ENCODE data around the gene CEBPE. TPM values are rescaled to one million over a fixed set of nuclear protein-coding genes. Genes with fewer than 3 reads are reported as not detected.
A peak's percentile ranks its signal among the peaks of the same experiment; 100 is the strongest.

Gene CEBPE
- total and polyA plus RNA-seq, 2 experiments from 2014 or later: not detected

- H3K9ac ChIP-seq: no peak overlapping the region
- no peaks in the 10 kb centered on the region for H3K36me3 ChIP-seq (ENCODE audit: low read depth)
- in situ Hi-C loops (cut with MboI): no loop called here
Measured at GRCh38 chr14:23125011-23125410, 6.0 kb upstream of the CEBPE start.

GRCh38 chr14:23124337-23124954 lies 5.4 kb upstream of the CEBPE start:
- no peak overlapping the region for H3K9ac ChIP-seq
- no peak for DNase-seq
- H3K4me1 ChIP-seq (ENCODE audit: insufficient read depth): peaks cover 30% of the 10 kb centered on the region
- no peak overlapping the region for H2AFZ ChIP-seq
- no peaks in the 10 kb centered on the region for H3K79me2 ChIP-seq (ENCODE audit: insufficient read depth)
- H3F3A ChIP-seq (ENCODE audit: insufficient read depth): peaks cover 22% of the 10 kb centered on the region
- H3K27ac ChIP-seq: peak overlapping the region; percentile 16; the same call in 1 of the 2 replicates
- H3K9me2 ChIP-seq (ENCODE audit: insufficient read depth): no peaks in the 10 kb centered on the region
- H4K20me1 ChIP-seq (ENCODE audit: insufficient read depth): no peaks in the 10 kb centered on the region
- WGBS, 2 experiments (ENCODE audit: low coverage in 1 of 2, low lambda C conversion rate in 2 of 2, missing lambda C conversion rate in 2 of 2): 76 to 77% methylated on average over 13 of the region's 13 CpGs
- no peak overlapping the region for H3K4me2 ChIP-seq (ENCODE audit: unreplicated experiment)
- H3K27me3 ChIP-seq (replicated peaks; ENCODE audit: insufficient read depth): no peaks in the 10 kb centered on the region
- H3K4me3 ChIP-seq: no peak overlapping the region
- no peak for TF ChIP-seq EZH2 (IDR thresholded peaks at IDR 0.05; ENCODE audit: insufficient read depth, poor library complexity, severe bottlenecking)
- no peak for TF ChIP-seq EZH2phosphoT487 (IDR thresholded peaks at IDR 0.05; ENCODE audit: insufficient read depth, low read depth)
- no peaks in the 10 kb centered on the region for H3K9me3 ChIP-seq (ENCODE audit: low read depth)
- in situ Hi-C loops (cut with MboI): no loop called here
- H3K36me3 ChIP-seq (ENCODE audit: low read depth): no peaks in the 10 kb centered on the region

More at GRCh38 chr14:23125011-23125410, 6.0 kb upstream of the CEBPE start:
- TF ChIP-seq EZH2phosphoT487 (IDR thresholded peaks at IDR 0.05; ENCODE audit: insufficient read depth, low read depth) (no peak), EZH2 (IDR thresholded peaks at IDR 0.05; ENCODE audit: insufficient read depth, poor library complexity, severe bottlenecking) (no peak)
- Histone ChIP-seq H3K27ac (peak overlapping the region; percentile 16; the same call in 1 of the 2 replicates), H3K27me3 (replicated peaks; ENCODE audit: insufficient read depth) (no peaks in the 10 kb centered on the region), H3K4me1 (ENCODE audit: insufficient read depth) (peaks cover 30% of the 10 kb centered on the region), H3K9me3 (ENCODE audit: low read depth) (no peaks in the 10 kb centered on the region), H3K4me3 (no peak overlapping the region), H3K9me2 (ENCODE audit: insufficient read depth) (no peaks in the 10 kb centered on the region), H2AFZ (no peak overlapping the region), H3F3A (ENCODE audit: insufficient read depth) (peaks cover 22% of the 10 kb centered on the region), H3K79me2 (ENCODE audit: insufficient read depth) (no peaks in the 10 kb centered on the region), H3K4me2 (ENCODE audit: unreplicated experiment) (peak overlapping the region; percentile 40), H4K20me1 (ENCODE audit: insufficient read depth) (no peaks in the 10 kb centered on the region)
- DNase-seq: peak; percentile 59
- WGBS, 2 experiments (ENCODE audit: low coverage in 1 of 2, low lambda C conversion rate in 2 of 2, missing lambda C conversion rate in 2 of 2): 15 to 19% methylated on average over 3 of the region's 3 CpGs

DNA sequence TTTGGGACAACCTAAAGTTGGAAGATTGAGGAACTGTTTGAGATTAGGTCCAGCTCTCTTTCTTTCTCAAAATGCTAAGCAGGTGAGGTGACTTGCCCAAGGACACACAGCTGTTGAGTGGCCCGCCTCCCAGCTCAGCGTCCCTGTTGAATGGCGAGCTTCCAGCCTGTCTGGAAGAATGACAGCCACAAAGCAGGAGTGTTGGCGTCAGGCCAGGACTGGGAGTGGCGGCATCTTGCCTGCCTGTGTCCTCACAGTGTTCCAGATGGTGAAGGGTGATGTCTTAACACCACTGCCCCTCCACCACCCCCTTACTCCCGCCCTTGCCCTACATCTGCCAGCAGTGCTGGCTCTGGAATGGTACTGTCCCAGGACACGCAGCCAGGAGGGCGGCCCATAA lies 4.4 kb upstream of the CEBPE start:
- H2AFZ ChIP-seq: no peak overlapping the region
- no peak overlapping the region for H3K4me3 ChIP-seq
- H3K9me3 ChIP-seq (ENCODE audit: low read depth): no peaks in the 10 kb centered on the region
- no peak overlapping the region for H3K9ac ChIP-seq
- H3K4me1 ChIP-seq (ENCODE audit: insufficient read depth): peaks cover 30% of the 10 kb centered on the region
- H3K27me3 ChIP-seq (replicated peaks; ENCODE audit: insufficient read depth): no peaks in the 10 kb centered on the region
- H3F3A ChIP-seq (ENCODE audit: insufficient read depth): peaks cover 22% of the 10 kb centered on the region
- H3K36me3 ChIP-seq (ENCODE audit: low read depth): no peaks in the 10 kb centered on the region
- H3K9me2 ChIP-seq (ENCODE audit: insufficient read depth): no peaks in the 10 kb centered on the region
- DNase-seq: no peak
- no peak overlapping the region for H3K4me2 ChIP-seq (ENCODE audit: unreplicated experiment)
- in situ Hi-C loops (cut with MboI): no loop called here
- H3K27ac ChIP-seq: no peak overlapping the region
- whole genome bisulfite sequencing, 2 experiments (ENCODE audit: low coverage in 1 of 2, low lambda C conversion rate in 2 of 2, missing lambda C conversion rate in 2 of 2): 43 to 44% methylated on average over 7 to 8 of the region's 8 CpGs
- H3K79me2 ChIP-seq (ENCODE audit: insufficient read depth): no peaks in the 10 kb centered on the region
- no peaks in the 10 kb centered on the region for H4K20me1 ChIP-seq (ENCODE audit: insufficient read depth)
- TF ChIP-seq EZH2 (IDR thresholded peaks at IDR 0.05; ENCODE audit: insufficient read depth, poor library complexity, severe bottlenecking) (no peak), EZH2phosphoT487 (IDR thresholded peaks at IDR 0.05; ENCODE audit: insufficient read depth, low read depth) (no peak)

DNA sequence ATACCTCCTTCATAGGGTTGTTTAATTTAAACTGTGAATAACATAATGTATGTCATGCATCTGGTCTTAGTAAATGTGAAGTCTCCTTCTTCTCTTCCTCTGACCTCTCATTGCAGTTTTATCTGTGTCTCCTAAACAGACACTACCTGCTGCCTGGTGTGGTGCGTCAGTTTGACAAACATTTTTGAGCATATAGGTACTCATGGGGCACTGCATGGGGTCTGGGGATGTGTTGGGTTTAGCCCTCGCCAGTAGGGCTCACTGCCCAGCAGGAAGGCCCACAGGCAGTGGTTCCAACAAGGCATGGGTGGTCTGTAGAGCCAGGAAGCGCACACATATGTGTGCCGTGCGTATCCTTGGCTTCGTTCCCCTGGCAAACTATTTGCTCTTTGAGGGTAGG lies 3.0 kb upstream of the CEBPE start:
- TF ChIP-seq EZH2phosphoT487 (IDR thresholded peaks at IDR 0.05; ENCODE audit: insufficient read depth, low read depth) (no peak), EZH2 (IDR thresholded peaks at IDR 0.05; ENCODE audit: insufficient read depth, poor library complexity, severe bottlenecking) (no peak)
- Histone ChIP-seq H3K4me3 (no peak overlapping the region), H3K9ac (0 out of 2 replicates have a peak overlapping the region, but pooled peaks have one; percentile 46), H3K36me3 (ENCODE audit: low read depth) (no peaks in the 10 kb centered on the region), H3F3A (ENCODE audit: insufficient read depth) (peaks cover 22% of the 10 kb centered on the region), H3K27ac (peak overlapping the region; percentile 63), H3K27me3 (replicated peaks; ENCODE audit: insufficient read depth) (no peaks in the 10 kb centered on the region), H3K4me1 (ENCODE audit: insufficient read depth) (peaks cover 30% of the 10 kb centered on the region), H2AFZ (no peak overlapping the region), H3K79me2 (ENCODE audit: insufficient read depth) (no peaks in the 10 kb centered on the region), H3K9me2 (ENCODE audit: insufficient read depth) (no peaks in the 10 kb centered on the region), H3K4me2 (ENCODE audit: unreplicated experiment) (no peak overlapping the region), H3K9me3 (ENCODE audit: low read depth) (no peaks in the 10 kb centered on the region), H4K20me1 (ENCODE audit: insufficient read depth) (no peaks in the 10 kb centered on the region)
- in situ Hi-C loops (cut with MboI): no loop called here
- 81 to 84% methylated on average over 6 of the region's 6 CpGs for WGBS, 2 experiments (ENCODE audit: low coverage in 1 of 2, low lambda C conversion rate in 2 of 2, missing lambda C conversion rate in 2 of 2)
- DNase-seq: no peak

All from GM23248 (cell line).